WTC11 (cell line): ENCODE measurements around the gene TMEM238L. TPM values are rescaled to one million over a fixed set of nuclear protein-coding genes. Genes with fewer than 3 reads are reported as not detected.

Source experiments
- ATAC-seq: fragments of 200-7000 bp; cut with Tn5 transposase; 2 replicates; pipeline ENCODE4 v1.10.0; 2021; ENCODE audit warnings: mild to moderate bottlenecking, moderate library complexity
- CTCF ChIA-PET: fragments of 300-600 bp; sonication (Branson Sonifier 250); formaldehyde crosslinking; loops from one replicate; lab custom pipeline; 2021; ENCODE audit warnings: antibody characterized with exemption; lab: Charles Lee
- POLR2A ChIA-PET: fragments of 350-600 bp; sonication (Branson Sonifier 250); formaldehyde crosslinking; loops from one replicate; lab custom pipeline; 2021; ENCODE audit warnings: antibody characterized with exemption; lab: Charles Lee
- DNase-seq: peaks from one replicate; pipeline ENCODE4 v3.0.0; 2021; ENCODE audit warnings: low spot score
- H3K27ac Mint-ChIP-seq: 2 replicates; pipeline ENCODE4 v1.8.0; 2021; ENCODE audit warnings: mixed read lengths
- H3K27me3 Mint-ChIP-seq: 2 replicates; pipeline ENCODE4 v1.8.0; 2021; ENCODE audit warnings: low read depth, mild to moderate bottlenecking, moderate library complexity, mixed read lengths
- H3K36me3 Mint-ChIP-seq: 2 replicates; pipeline ENCODE4 v1.8.0; 2021; ENCODE audit warnings: mixed read lengths
- H3K4me1 Mint-ChIP-seq: 2 replicates; pipeline ENCODE4 v1.8.0; 2022; ENCODE audit warnings: mixed read lengths
- H3K4me3 Mint-ChIP-seq: 2 replicates; pipeline ENCODE4 v1.8.0; 2021; ENCODE audit warnings: mild to moderate bottlenecking, moderate library complexity, mixed read lengths
- H3K9me3 Mint-ChIP-seq: 2 replicates; pipeline ENCODE4 v1.8.0; 2021; ENCODE audit warnings: mixed read lengths
- ARID4B ChIP-seq: sonication (generic); formaldehyde crosslinking; IDR thresholded peaks from 2 replicates; pipeline ENCODE4 v1.8.0; 2023; ENCODE audit warnings: missing genetic modification reagents, mild to moderate bottlenecking, borderline replicate concordance
- E2F1 ChIP-seq: sonication (generic); formaldehyde crosslinking; IDR thresholded peaks from 2 replicates; pipeline ENCODE4 v1.8.0; 2022; ENCODE audit warnings: mild to moderate bottlenecking, missing genetic modification reagents
- ELF4 ChIP-seq: sonication (generic); formaldehyde crosslinking; IDR thresholded peaks from 2 replicates; pipeline ENCODE4 v1.8.1; 2022; ENCODE audit warnings: low read depth, mild to moderate bottlenecking, moderate library complexity, missing genetic modification reagents
- GTF2I ChIP-seq: fragments of 250-450 bp; sonication (Bioruptor Pico); conservative IDR thresholded peaks from 2 replicates; pipeline ENCODE4 v1.4.0; 2021; ENCODE audit warnings: mild to moderate bottlenecking
- IRF1 ChIP-seq: sonication (generic); formaldehyde crosslinking; IDR thresholded peaks from 2 replicates; pipeline ENCODE4 v1.8.0; 2023; ENCODE audit warnings: missing genetic modification reagents
- JAZF1 ChIP-seq: fragments of 250-450 bp; sonication (Bioruptor Pico); IDR thresholded peaks from 2 replicates; pipeline ENCODE4 v1.9.0; 2021; ENCODE audit warnings: moderate library complexity, mild to moderate bottlenecking, inconsistent platforms
- NFYB ChIP-seq: sonication (generic); formaldehyde crosslinking; conservative IDR thresholded peaks from 2 replicates; pipeline ENCODE4 v1.8.0; 2022; ENCODE audit warnings: low read depth, missing genetic modification reagents
- NR3C1 ChIP-seq: sonication (generic); formaldehyde crosslinking; conservative IDR thresholded peaks from 2 replicates; pipeline ENCODE4 v1.8.1; 2023; ENCODE audit warnings: low read depth, mild to moderate bottlenecking, missing genetic modification reagents
- PRDM15 ChIP-seq: sonication (generic); formaldehyde crosslinking; IDR thresholded peaks from 2 replicates; pipeline ENCODE4 v1.8.0; 2022; ENCODE audit warnings: missing genetic modification reagents
- TEAD4 ChIP-seq: sonication (generic); formaldehyde crosslinking; IDR thresholded peaks from 2 replicates; pipeline ENCODE4 v1.8.0; 2022; ENCODE audit warnings: mild to moderate bottlenecking, missing genetic modification reagents
- USF1 ChIP-seq: sonication (generic); formaldehyde crosslinking; IDR thresholded peaks from 2 replicates; pipeline ENCODE4 v1.8.0; 2022; ENCODE audit warnings: mild to moderate bottlenecking, missing genetic modification reagents
- ZBTB21 ChIP-seq: sonication (generic); formaldehyde crosslinking; IDR thresholded peaks from 2 replicates; pipeline ENCODE4 v1.8.1; 2023; ENCODE audit warnings: mild to moderate bottlenecking, missing genetic modification reagents, borderline replicate concordance
- ZNF121 ChIP-seq: sonication (generic); formaldehyde crosslinking; IDR thresholded peaks from 2 replicates; pipeline ENCODE4 v1.8.0; 2023; ENCODE audit warnings: missing genetic modification reagents
- ZNF219 ChIP-seq: sonication (generic); formaldehyde crosslinking; IDR thresholded peaks from 2 replicates; pipeline ENCODE4 v1.8.0; 2023; ENCODE audit warnings: missing genetic modification reagents, mild to moderate bottlenecking, borderline replicate concordance
- ZNF396 ChIP-seq: fragments of 250-450 bp; sonication (Bioruptor Pico); IDR thresholded peaks from 2 replicates; pipeline ENCODE4 v1.8.0; 2021; ENCODE audit warnings: mild to moderate bottlenecking, moderate library complexity, borderline replicate concordance
- total RNA-seq: library from RNA; stranded (reverse); gene quantifications from 3 replicates; pipeline ENCODE4 v1.2.3, GENCODE V29; 2021
- TF ChIP-seq, protein P1 (sequence below): fragments of 250-450 bp; sonication (Bioruptor Pico); IDR thresholded peaks from 2 replicates; pipeline ENCODE4 v1.8.0; 2021; ENCODE audit warnings: mild to moderate bottlenecking
- TF ChIP-seq, protein P2 (sequence below): fragments of 200-600 bp; IDR thresholded peaks from 2 replicates; pipeline ENCODE4 v1.8.0; 2022; ENCODE audit warnings: antibody characterized with exemption

Gene TMEM238L
- total RNA-seq, 1 experiment from 2014 or later, result not detected

DNA sequence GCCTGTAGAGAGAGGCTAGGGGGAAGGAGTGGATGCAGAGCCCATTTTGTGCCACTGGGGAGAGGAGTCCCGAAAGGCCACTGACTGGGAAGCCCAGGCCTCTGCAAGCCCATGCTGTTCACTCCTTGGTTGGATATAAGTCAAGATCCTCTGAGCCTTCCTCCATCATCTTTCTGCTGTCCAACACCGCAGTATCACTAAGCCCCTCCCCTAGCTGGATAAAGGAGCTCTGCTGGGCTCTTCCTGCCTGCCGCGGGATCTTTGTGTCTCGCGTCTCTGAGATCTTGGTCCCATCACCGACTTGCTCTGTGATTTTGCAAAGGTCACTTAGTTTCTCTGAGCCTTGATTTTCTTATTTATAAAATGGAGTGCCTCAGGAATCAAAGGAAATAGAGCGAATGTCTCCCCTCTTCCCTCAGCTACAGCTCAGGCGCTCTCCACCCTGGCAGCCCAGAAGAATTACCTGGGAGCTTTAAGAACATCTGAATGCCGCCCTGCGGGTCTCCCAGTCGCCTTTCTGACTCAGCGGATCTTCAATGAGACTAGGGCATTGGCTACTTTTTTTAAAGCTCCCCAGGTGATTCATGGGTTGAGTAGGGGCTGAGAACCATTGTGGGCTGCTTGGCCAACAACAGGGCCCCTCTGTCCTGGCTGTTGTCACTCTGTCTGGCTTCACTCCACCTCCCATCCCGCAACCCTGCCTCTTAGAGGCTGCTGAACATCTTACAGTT, 48.9 kb downstream of the TMEM238L start (continued):
- TF ChIP-seq PRDM15 (no peak), NFYB (no peak), ZNF219 (CRISPR knock-in tag) (no peak)

GRCh38 chr17:10754109-10754508, 49.8 kb downstream of the TMEM238L start:
- ATAC-seq (peak; percentile 48), DNase-seq (peak; percentile 80)
- Mint-ChIP-seq H3K9me3 (no peaks in the 10 kb centered on the region), H3K4me3 (no peak overlapping the region; the same call in 1 of the 2 replicates), H3K27ac (no peak overlapping the region), H3K27me3 (no peaks in the 10 kb centered on the region), H3K36me3 (no peaks in the 10 kb centered on the region), H3K4me1 (peaks cover 54% of the 10 kb centered on the region)
- ChIA-PET CTCF (interaction anchor here (0.7 to 4.1 kb wide), 13 partner anchors 9 to 1243 kb away, joined by 3 to 50 read pairs (median 5); partner anchors contain the start of genes TMEM220 and ZNF18), POLR2A (no interaction called here)
- TF ChIP-seq, protein P1, sequence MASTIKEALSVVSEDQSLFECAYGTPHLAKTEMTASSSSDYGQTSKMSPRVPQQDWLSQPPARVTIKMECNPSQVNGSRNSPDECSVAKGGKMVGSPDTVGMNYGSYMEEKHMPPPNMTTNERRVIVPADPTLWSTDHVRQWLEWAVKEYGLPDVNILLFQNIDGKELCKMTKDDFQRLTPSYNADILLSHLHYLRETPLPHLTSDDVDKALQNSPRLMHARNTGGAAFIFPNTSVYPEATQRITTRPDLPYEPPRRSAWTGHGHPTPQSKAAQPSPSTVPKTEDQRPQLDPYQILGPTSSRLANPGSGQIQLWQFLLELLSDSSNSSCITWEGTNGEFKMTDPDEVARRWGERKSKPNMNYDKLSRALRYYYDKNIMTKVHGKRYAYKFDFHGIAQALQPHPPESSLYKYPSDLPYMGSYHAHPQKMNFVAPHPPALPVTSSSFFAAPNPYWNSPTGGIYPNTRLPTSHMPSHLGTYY, result 0 out of 2 replicates have a peak, but pooled peaks have one; percentile 18
- TF ChIP-seq IRF1 (no peak), ZNF121 (CRISPR knock-in tag) (no peak), NR3C1 (CRISPR knock-in tag) (no peak), ARID4B (no peak), ELF4 (CRISPR knock-in tag) (no peak), JAZF1 (CRISPR knock-in tag) (no peak), USF1 (no peak), ZNF396 (no peak), ZBTB21 (CRISPR knock-in tag) (no peak), E2F1 (no peak), GTF2I (CRISPR knock-in tag) (peak; percentile 84; the same call in 1 of the 2 replicates), TEAD4 (CRISPR knock-in tag) (no peak)
- TF ChIP-seq, protein P2, sequence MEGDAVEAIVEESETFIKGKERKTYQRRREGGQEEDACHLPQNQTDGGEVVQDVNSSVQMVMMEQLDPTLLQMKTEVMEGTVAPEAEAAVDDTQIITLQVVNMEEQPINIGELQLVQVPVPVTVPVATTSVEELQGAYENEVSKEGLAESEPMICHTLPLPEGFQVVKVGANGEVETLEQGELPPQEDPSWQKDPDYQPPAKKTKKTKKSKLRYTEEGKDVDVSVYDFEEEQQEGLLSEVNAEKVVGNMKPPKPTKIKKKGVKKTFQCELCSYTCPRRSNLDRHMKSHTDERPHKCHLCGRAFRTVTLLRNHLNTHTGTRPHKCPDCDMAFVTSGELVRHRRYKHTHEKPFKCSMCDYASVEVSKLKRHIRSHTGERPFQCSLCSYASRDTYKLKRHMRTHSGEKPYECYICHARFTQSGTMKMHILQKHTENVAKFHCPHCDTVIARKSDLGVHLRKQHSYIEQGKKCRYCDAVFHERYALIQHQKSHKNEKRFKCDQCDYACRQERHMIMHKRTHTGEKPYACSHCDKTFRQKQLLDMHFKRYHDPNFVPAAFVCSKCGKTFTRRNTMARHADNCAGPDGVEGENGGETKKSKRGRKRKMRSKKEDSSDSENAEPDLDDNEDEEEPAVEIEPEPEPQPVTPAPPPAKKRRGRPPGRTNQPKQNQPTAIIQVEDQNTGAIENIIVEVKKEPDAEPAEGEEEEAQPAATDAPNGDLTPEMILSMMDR, result 0 out of 2 replicates have a peak, but pooled peaks have one; percentile 18
